ENCODE results near the gene DYNC2H1. TPM values are rescaled to one million over a fixed set of nuclear protein-coding genes. Genes with fewer than 3 reads are reported as not detected.
A peak's percentile ranks its signal among the peaks of the same experiment; 100 is the strongest.

DYNC2H1 gene, protein sequence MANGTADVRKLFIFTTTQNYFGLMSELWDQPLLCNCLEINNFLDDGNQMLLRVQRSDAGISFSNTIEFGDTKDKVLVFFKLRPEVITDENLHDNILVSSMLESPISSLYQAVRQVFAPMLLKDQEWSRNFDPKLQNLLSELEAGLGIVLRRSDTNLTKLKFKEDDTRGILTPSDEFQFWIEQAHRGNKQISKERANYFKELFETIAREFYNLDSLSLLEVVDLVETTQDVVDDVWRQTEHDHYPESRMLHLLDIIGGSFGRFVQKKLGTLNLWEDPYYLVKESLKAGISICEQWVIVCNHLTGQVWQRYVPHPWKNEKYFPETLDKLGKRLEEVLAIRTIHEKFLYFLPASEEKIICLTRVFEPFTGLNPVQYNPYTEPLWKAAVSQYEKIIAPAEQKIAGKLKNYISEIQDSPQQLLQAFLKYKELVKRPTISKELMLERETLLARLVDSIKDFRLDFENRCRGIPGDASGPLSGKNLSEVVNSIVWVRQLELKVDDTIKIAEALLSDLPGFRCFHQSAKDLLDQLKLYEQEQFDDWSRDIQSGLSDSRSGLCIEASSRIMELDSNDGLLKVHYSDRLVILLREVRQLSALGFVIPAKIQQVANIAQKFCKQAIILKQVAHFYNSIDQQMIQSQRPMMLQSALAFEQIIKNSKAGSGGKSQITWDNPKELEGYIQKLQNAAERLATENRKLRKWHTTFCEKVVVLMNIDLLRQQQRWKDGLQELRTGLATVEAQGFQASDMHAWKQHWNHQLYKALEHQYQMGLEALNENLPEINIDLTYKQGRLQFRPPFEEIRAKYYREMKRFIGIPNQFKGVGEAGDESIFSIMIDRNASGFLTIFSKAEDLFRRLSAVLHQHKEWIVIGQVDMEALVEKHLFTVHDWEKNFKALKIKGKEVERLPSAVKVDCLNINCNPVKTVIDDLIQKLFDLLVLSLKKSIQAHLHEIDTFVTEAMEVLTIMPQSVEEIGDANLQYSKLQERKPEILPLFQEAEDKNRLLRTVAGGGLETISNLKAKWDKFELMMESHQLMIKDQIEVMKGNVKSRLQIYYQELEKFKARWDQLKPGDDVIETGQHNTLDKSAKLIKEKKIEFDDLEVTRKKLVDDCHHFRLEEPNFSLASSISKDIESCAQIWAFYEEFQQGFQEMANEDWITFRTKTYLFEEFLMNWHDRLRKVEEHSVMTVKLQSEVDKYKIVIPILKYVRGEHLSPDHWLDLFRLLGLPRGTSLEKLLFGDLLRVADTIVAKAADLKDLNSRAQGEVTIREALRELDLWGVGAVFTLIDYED (N-terminal part only)
- total RNA-seq: 2.8 TPM
- long read RNA-seq, partial matches to known transcripts: 0 of 1 reads
- long read RNA-seq, other reads (novel, unspliced or antisense): 1 of 1 reads

- intact Hi-C loops (cut with DNase I): loop anchor here (1.0 kb wide), 1 partner anchor 17 kb away; the partner anchor contains the start of gene DCUN1D5
- peak; percentile 100 for ATAC-seq
- peak; percentile 94 for DNase-seq (ENCODE audit: missing footprints)
Measured at GRCh38 chr11:103108933-103109817, at the start of gene DYNC2H1. TSS of gene DYNC2H1 (plus strand) at chr11:103109426. CDS start at chr11:103109575, 149 bp downstream.

- ATAC-seq: no peak
- DNase-seq (ENCODE audit: missing footprints): no peak
- intact Hi-C loops (cut with DNase I): no loop called here
Measured at GRCh38 chr11:103061656-103062055, 47.6 kb upstream of the DYNC2H1 start.

- ATAC-seq (no peak), DNase-seq (ENCODE audit: missing footprints) (no peak)
- intact Hi-C loops (cut with DNase I): no loop called here
Measured at GRCh38 chr11:103067118-103067517, 42.1 kb upstream of the DYNC2H1 start.

GRCh38 chr11:103069367-103069766 is 39.9 kb upstream of the DYNC2H1 start:
- no peak for ATAC-seq
- intact Hi-C loops (cut with DNase I): no loop called here
- no peak for DNase-seq (ENCODE audit: missing footprints)

GRCh38 chr11:103070142-103070541 is 39.1 kb upstream of the DYNC2H1 start:
- DNase-seq (ENCODE audit: missing footprints) (no peak), ATAC-seq (no peak)
- intact Hi-C loops (cut with DNase I): no loop called here

- intact Hi-C loops (cut with DNase I): no loop called here
- DNase-seq (ENCODE audit: missing footprints) (no peak), ATAC-seq (no peak)
Measured at GRCh38 chr11:103071008-103071407, 38.2 kb upstream of the DYNC2H1 start.

DNA sequence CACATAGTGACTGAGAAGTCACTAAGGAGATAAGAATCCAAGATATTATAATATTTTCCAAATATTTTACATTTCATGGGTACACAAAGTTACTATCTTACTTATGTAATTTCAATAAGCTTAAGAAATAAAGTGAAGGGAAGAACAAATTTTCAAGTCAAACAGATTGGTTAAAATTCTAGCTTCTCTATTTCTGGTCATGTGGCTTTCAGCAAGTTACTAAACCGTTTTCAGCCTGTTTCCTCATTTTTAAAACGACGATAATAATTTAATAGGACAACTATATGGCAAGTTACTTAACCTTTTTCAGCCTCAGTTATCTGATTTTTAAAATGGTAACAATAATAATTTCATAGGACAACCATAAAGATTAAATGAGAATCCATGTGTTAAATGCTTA is 32.9 kb upstream of the DYNC2H1 start:
- ATAC-seq (no peak), DNase-seq (ENCODE audit: missing footprints) (no peak)
- intact Hi-C loops (cut with DNase I): no loop called here

DNA sequence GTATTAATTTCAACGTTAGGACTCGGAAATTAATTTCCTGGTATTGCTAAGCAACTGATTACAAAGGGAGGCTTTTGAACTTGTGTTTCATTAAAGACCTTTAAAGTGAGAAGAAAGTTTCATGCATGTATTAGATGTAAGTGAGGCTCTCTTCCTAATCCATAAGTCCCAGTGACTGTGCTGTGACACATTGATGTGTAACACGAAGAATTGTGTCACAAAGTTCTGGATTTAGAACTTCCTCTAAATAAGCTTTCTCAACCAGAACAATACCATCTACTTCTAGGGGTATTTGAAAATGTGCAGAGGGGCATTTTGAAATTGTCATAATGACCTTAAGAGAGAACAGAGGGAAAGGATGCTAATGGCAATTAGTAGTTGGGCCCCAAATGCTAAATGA is 31.7 kb upstream of the DYNC2H1 start:
- no peak for ATAC-seq
- no peak for DNase-seq (ENCODE audit: missing footprints)
- intact Hi-C loops (cut with DNase I): no loop called here

GRCh38 chr11:103078710-103079109 is 30.5 kb upstream of the DYNC2H1 start:
- DNase-seq (ENCODE audit: missing footprints): no peak
- ATAC-seq: no peak
- intact Hi-C loops (cut with DNase I): no loop called here

DNA sequence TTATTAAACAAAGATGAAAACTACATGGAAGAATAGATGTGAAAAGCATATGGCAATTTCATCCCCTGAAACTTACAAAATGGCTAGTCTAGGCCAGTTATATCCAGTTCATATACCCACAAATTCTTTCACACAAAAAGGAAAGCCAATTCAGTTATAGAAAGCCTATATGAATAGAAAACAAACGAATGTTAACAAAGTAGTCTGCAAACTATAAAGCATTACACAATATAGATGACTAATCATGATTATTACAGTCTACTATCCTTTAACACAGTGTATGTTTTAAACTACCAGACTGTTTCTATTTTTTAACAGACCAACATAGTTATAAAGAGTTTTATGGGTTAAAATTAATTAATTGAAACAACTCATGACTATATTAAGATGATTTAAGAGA is 29.4 kb upstream of the DYNC2H1 start:
- DNase-seq (ENCODE audit: missing footprints) (no peak), ATAC-seq (no peak)
- intact Hi-C loops (cut with DNase I): no loop called here

GRCh38 chr11:103085758-103086365 is 23.4 kb upstream of the DYNC2H1 start:
- intact Hi-C loops (cut with DNase I): no loop called here
- ATAC-seq: no peak
- no peak for DNase-seq (ENCODE audit: missing footprints)

DNA sequence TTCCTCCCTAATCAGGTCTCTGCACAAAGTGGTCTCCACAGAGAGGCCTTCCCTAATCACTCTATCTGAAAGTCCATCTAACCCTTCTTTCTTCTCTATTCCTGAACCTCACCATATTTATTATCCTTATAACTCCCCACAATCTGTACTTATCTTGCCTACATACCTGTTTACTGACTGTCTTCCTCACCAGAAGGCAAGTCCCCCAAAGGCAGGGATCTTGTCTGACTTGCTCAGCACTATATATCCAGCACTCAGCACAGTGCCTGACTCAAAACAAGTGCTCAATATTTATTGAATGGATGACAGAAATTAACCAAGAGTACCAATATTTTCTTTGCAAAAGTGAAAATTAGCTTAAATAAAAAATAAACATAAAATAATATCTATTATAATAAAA is 22.8 kb upstream of the DYNC2H1 start:
- intact Hi-C loops (cut with DNase I): no loop called here
- no peak for DNase-seq (ENCODE audit: missing footprints)
- no peak for ATAC-seq

- ATAC-seq (peak; percentile 44), DNase-seq (ENCODE audit: missing footprints) (peak; percentile 69)
- intact Hi-C loops (cut with DNase I): no loop called here
Measured at GRCh38 chr11:103091064-103091800, 18.0 kb upstream of the DYNC2H1 start.

- DNase-seq (ENCODE audit: missing footprints) (peak; percentile 98), ATAC-seq (peak; percentile 100)
- intact Hi-C loops (cut with DNase I): loop anchor here (1.0 kb wide), 1 partner anchor 17 kb away; the partner anchor contains the start of gene DYNC2H1
Measured at GRCh38 chr11:103091801-103092524, 17.3 kb upstream of the DYNC2H1 start, which contains the start of gene DCUN1D5. TSS of gene DCUN1D5 (minus strand) at chr11:103092160. CDS start at chr11:103091872, 288 bp downstream.

- DNase-seq (ENCODE audit: missing footprints): no peak
- intact Hi-C loops (cut with DNase I): no loop called here
Measured at GRCh38 chr11:103097279-103097678, 11.9 kb upstream of the DYNC2H1 start.

GRCh38 chr11:103109818-103110388 is 677 bp downstream of the DYNC2H1 start:
- peak; percentile 69 for DNase-seq (ENCODE audit: missing footprints)
- ATAC-seq: no peak
- intact Hi-C loops (cut with DNase I): loop anchor here (1.0 kb wide), 1 partner anchor 18 kb away; the partner anchor contains the start of gene DCUN1D5

More at GRCh38 chr11:103097279-103097678, 11.9 kb upstream of the DYNC2H1 start:
- ATAC-seq: no peak
